HepG2 (cell line): ENCODE data around the gene CDH12.

Experiments used
- TF ChIP-seq, protein P1 (sequence below): sonication (generic); formaldehyde crosslinking; IDR thresholded peaks from 2 replicates; pipeline ENCODE4 v1.4.0; 2020; ENCODE audit warnings: mild to moderate bottlenecking, missing genetic modification reagents
- TF ChIP-seq, protein P2 (sequence below): sonication (generic); formaldehyde crosslinking; IDR thresholded peaks from 2 replicates; pipeline ENCODE4 v1.4.0; 2020; ENCODE audit warnings: missing genetic modification reagents

DNA sequence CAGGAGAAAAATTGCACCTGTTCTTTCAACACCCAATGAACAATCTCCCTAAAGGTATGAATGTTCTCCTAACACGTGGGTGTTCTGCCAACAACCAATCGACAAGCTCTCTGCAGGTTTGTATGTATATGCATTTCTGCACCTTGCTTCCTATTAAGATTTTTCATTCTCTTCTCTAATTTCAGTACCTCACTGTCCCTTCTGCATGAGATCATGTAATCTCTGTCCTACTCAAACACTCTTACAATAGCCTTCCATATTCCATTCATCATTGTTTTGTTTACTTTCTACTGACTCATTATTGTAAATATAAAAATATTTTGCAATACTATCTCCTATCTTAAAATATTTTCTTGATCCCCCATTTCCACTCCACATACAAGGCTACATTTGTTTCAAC is 382.0 kb downstream of the CDH12 start:
- TF ChIP-seq, protein P1, sequence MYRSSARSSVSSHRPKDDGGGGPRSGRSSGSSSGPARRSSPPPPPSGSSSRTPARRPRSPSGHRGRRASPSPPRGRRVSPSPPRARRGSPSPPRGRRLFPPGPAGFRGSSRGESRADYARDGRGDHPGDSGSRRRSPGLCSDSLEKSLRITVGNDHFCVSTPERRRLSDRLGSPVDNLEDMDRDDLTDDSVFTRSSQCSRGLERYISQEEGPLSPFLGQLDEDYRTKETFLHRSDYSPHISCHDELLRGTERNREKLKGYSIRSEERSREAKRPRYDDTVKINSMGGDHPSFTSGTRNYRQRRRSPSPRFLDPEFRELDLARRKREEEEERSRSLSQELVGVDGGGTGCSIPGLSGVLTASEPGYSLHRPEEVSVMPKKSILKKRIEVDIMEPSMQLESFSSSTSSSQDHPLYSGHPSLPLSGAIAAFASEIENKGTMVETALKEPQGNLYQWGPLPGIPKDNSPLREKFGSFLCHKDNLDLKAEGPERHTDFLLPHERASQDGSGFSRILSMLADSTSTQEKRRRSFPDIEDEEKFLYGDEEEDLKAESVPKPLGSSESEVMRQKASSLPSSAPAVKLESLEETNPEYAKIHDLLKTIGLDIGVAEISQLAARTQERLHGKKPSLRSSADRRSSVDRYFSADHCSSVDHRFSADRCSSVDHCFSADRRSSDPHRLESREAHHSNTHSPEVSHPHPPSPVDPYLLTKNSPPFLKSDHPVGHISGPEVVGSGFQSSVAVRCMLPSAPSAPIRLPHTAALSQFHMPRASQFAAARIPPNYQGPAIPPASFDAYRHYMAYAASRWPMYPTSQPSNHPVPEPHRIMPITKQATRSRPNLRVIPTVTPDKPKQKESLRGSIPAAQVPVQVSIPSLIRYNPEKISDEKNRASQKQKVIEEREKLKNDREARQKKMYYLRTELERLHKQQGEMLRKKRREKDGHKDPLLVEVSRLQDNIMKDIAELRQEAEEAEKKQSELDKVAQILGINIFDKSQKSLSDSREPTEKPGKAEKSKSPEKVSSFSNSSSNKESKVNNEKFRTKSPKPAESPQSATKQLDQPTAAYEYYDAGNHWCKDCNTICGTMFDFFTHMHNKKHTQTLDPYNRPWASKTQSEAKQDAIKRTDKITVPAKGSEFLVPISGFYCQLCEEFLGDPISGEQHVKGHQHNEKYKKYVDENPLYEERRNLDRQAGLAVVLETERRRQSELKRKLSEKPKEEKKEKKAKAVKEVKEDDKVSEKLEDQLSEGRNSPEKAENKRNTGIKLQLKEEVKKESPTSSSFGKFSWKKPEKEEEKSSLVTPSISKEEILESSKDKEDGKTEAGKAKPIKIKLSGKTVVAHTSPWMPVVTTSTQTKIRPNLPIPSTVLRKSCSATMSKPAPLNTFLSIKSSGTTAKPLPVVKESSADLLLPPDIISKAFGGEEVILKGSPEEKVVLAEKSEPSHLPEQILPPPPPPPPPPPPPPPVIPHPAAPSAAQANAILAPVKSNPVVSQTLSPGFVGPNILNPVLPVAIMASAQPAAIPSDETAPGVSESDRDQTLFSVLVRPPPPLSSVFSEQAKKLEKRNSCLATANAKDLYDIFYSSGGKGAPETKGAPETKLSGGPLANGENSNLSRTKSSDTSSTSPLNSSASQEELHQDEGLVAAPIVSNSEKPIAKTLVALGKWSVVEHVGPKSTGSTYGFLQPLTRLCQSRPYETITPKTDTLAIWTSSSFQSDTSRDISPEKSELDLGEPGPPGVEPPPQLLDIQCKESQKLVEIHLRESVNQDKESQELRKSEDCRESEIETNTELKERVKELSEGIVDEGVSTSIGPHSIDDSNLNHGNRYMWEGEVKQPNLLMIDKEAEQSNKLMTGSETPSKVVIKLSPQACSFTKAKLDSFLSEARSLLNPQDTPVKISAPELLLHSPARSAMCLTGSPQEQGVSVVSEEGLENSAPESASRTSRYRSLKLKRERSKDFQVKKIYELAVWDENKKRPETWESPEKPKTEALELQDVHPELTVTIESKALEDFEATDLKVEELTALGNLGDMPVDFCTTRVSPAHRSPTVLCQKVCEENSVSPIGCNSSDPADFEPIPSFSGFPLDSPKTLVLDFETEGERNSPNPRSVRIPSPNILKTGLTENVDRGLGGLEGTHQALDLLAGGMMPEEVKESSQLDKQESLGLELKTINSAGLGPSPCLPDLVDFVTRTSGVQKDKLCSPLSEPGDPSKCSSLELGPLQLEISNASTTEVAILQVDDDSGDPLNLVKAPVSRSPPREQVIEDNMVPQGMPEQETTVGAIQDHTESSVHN (CRISPR knock-in tag): no peak
- TF ChIP-seq, protein P2, sequence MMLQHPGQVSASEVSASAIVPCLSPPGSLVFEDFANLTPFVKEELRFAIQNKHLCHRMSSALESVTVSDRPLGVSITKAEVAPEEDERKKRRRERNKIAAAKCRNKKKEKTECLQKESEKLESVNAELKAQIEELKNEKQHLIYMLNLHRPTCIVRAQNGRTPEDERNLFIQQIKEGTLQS: no peak
